Trophoblast cell (in vitro differentiated cells and primary cell): ENCODE data around the gene ADAMTS14.

Experiments used
- DNase-seq, 2 donors: peaks; one replicate each; pipeline ENCODE4 v3.0.0-alpha.2; 2016
- H2AFZ ChIP-seq: 2 replicates; pipeline ENCODE4 v1.6.1; 2013; ENCODE audit warnings: low read length, moderate library complexity, mild to moderate bottlenecking; ENCODE audit not compliant: insufficient read depth, poor library complexity
- H2AK5ac ChIP-seq: 2 replicates; pipeline ENCODE4 v1.6.1; 2013; ENCODE audit warnings: mild to moderate bottlenecking, low read length
- H2BK120ac ChIP-seq: 2 replicates; pipeline ENCODE4 v1.6.1; 2013; ENCODE audit warnings: low read length, mild to moderate bottlenecking, moderate library complexity; ENCODE audit not compliant: insufficient read depth, poor library complexity
- H2BK12ac ChIP-seq: 2 replicates; pipeline ENCODE4 v1.6.1; 2013; ENCODE audit warnings: mild to moderate bottlenecking, low read length, moderate library complexity
- H2BK5ac ChIP-seq: 2 replicates; pipeline ENCODE4 v1.6.1; 2013; ENCODE audit warnings: low read length, low read depth, moderate library complexity, mild to moderate bottlenecking; ENCODE audit not compliant: poor library complexity
- H3K14ac ChIP-seq: 2 replicates; pipeline ENCODE4 v1.6.1; 2013; ENCODE audit warnings: mild to moderate bottlenecking, low read length
- H3K18ac ChIP-seq: 2 replicates; pipeline ENCODE4 v1.6.1; 2013; ENCODE audit warnings: mild to moderate bottlenecking, low read length
- H3K23ac ChIP-seq: 2 replicates; pipeline ENCODE4 v1.6.1; 2013; ENCODE audit warnings: low read length
- H3K27ac ChIP-seq: 2 replicates; pipeline ENCODE4 v1.5.1; 2013; ENCODE audit warnings: low read depth, mild to moderate bottlenecking, inconsistent platforms, low read length, moderate library complexity
- H3K27me3 ChIP-seq: 2 replicates; pipeline ENCODE4 v1.6.1; 2013; ENCODE audit warnings: inconsistent platforms, mild to moderate bottlenecking, low read length, moderate library complexity; ENCODE audit not compliant: insufficient read depth
- H3K36me3 ChIP-seq, 2 experiments: 1 replicate in 1 of 2; 2 replicates in 1 of 2; pipeline ENCODE4 v1.6.1; 2013; ENCODE audit warnings: low read length in 2 of 2, mild to moderate bottlenecking in 2 of 2, moderate library complexity in 1 of 2; ENCODE audit not compliant: insufficient read depth in 2 of 2, control insufficient read depth in 1 of 2
- H3K4ac ChIP-seq: 2 replicates; pipeline ENCODE4 v1.6.1; 2013; ENCODE audit warnings: low read depth, mild to moderate bottlenecking, low read length, moderate library complexity
- H3K4me1 ChIP-seq, 2 experiments: 1 replicate in 1 of 2; 2 replicates in 1 of 2; pipeline ENCODE4 v1.6.1; 2013; ENCODE audit warnings: low read length in 2 of 2, mild to moderate bottlenecking in 2 of 2, moderate library complexity in 1 of 2; ENCODE audit not compliant: insufficient read depth in 2 of 2, control insufficient read depth in 1 of 2
- H3K4me2 ChIP-seq: 2 replicates; pipeline ENCODE4 v1.6.1; 2013; ENCODE audit warnings: inconsistent platforms, mild to moderate bottlenecking, low read length, moderate library complexity
- H3K4me3 ChIP-seq: 2 replicates; pipeline ENCODE4 v1.5.1; 2013; ENCODE audit warnings: mild to moderate bottlenecking, low read depth, low read length, inconsistent platforms
- H3K79me1 ChIP-seq: one replicate; pipeline ENCODE4 v1.6.1; 2013; ENCODE audit warnings: low read length
- H3K79me2 ChIP-seq: 2 replicates; pipeline ENCODE4 v1.6.1; 2013; ENCODE audit warnings: low read length, mild to moderate bottlenecking; ENCODE audit not compliant: control insufficient read depth, insufficient read depth, poor library complexity
- H3K9ac ChIP-seq: 2 replicates; pipeline ENCODE4 v1.6.1; 2013; ENCODE audit warnings: mild to moderate bottlenecking, low read length
- H3K9me3 ChIP-seq: 2 replicates; pipeline ENCODE4 v1.6.1; 2013; ENCODE audit warnings: low read depth, mild to moderate bottlenecking, control low read depth, inconsistent platforms, low read length; ENCODE audit not compliant: insufficient read depth
- H4K12ac ChIP-seq: 2 replicates; pipeline ENCODE4 v1.6.1; 2013; ENCODE audit warnings: low read depth, mild to moderate bottlenecking, low read length, moderate library complexity
- H4K8ac ChIP-seq: 2 replicates; pipeline ENCODE4 v1.6.1; 2013; ENCODE audit warnings: low read depth, mild to moderate bottlenecking, low read length, moderate library complexity
- H4K91ac ChIP-seq: one replicate; pipeline ENCODE4 v1.6.1; 2013; ENCODE audit warnings: low read depth, mild to moderate bottlenecking, low read length, moderate library complexity
- WGBS: extraction: QIAGEN DNeasy Blood & Tissue Kit; methylation state at CpG from one replicate; pipeline ENCODE4 v1.1.7; 2013; ENCODE audit warnings: missing lambda C conversion rate; ENCODE audit not compliant: insufficient read length, insufficient coverage; ENCODE audit errors: extremely low coverage; 5-methylcytosine and 5-hydroxymethylcytosine counted together

Gene ADAMTS14

GRCh38 chr10:70674560-70675495 lies 2.5 kb downstream of the ADAMTS14 start:
- no peak overlapping the region for H2BK5ac ChIP-seq
- H3K4me1 ChIP-seq: peaks cover 0 to 6% of the 10 kb centered on the region in 2 experiments
- no peaks in the 10 kb centered on the region for H3K79me2 ChIP-seq
- no peak overlapping the region for H3K27ac ChIP-seq
- no peak overlapping the region for H3K14ac ChIP-seq
- no peaks in the 10 kb centered on the region for H3K79me1 ChIP-seq
- no peak overlapping the region for H4K91ac ChIP-seq
- H4K12ac ChIP-seq: no peak overlapping the region
- no peak overlapping the region for H2BK12ac ChIP-seq
- no peak overlapping the region for H3K4me3 ChIP-seq
- no peak overlapping the region for H3K4me2 ChIP-seq
- H3K9ac ChIP-seq: no peak overlapping the region
- H3K4ac ChIP-seq: no peak overlapping the region
- H3K18ac ChIP-seq: no peak overlapping the region
- no peak overlapping the region for H3K23ac ChIP-seq
- no peak overlapping the region for H2AFZ ChIP-seq
- no peaks in the 10 kb centered on the region for H3K36me3 ChIP-seq
- no peak overlapping the region for H2AK5ac ChIP-seq
- no CpG with 5 or more reads among the region's 24 CpGs for WGBS
- no peak overlapping the region for H2BK120ac ChIP-seq
- peaks cover 2% of the 10 kb centered on the region for H3K9me3 ChIP-seq
- peaks cover 19% of the 10 kb centered on the region for H3K27me3 ChIP-seq
- no peak for DNase-seq
- no peak overlapping the region for H4K8ac ChIP-seq

GRCh38 chr10:70675496-70676161 lies 3.3 kb downstream of the ADAMTS14 start:
- Histone ChIP-seq H3K27ac (no peak overlapping the region), H3K4me2 (no peak overlapping the region), H4K12ac (no peak overlapping the region), H3K23ac (no peak overlapping the region), H3K79me2 (no peaks in the 10 kb centered on the region), H2AK5ac (no peak overlapping the region), H3K4ac (no peak overlapping the region), H3K4me1 (peaks cover 0 to 6% of the 10 kb centered on the region in 2 experiments), H3K18ac (no peak overlapping the region), H2AFZ (no peak overlapping the region), H2BK12ac (no peak overlapping the region), H3K9me3 (peaks cover 2% of the 10 kb centered on the region), H3K4me3 (no peak overlapping the region), H3K79me1 (no peaks in the 10 kb centered on the region), H3K14ac (no peak overlapping the region), H4K91ac (no peak overlapping the region), H3K27me3 (peaks cover 19% of the 10 kb centered on the region), H3K36me3 (no peaks in the 10 kb centered on the region), H3K9ac (no peak overlapping the region), H4K8ac (no peak overlapping the region), H2BK5ac (no peak overlapping the region), H2BK120ac (no peak overlapping the region)
- DNase-seq: no peak
- no CpG with 5 or more reads among the region's 14 CpGs for WGBS

- no peak overlapping the region for H2AK5ac ChIP-seq
Measured at GRCh38 chr10:70676511-70676910, 4.2 kb downstream of the ADAMTS14 start.

GRCh38 chr10:70677016-70677415 lies 4.7 kb downstream of the ADAMTS14 start:
- WGBS: no CpG with 5 or more reads among the region's 5 CpGs
- Histone ChIP-seq H2BK5ac (no peak overlapping the region), H3K79me2 (no peaks in the 10 kb centered on the region), H3K27me3 (peaks cover 13% of the 10 kb centered on the region), H2AFZ (no peak overlapping the region), H3K23ac (no peak overlapping the region), H3K79me1 (no peaks in the 10 kb centered on the region), H3K14ac (no peak overlapping the region), H2AK5ac (no peak overlapping the region), H4K91ac (no peak overlapping the region), H2BK120ac (no peak overlapping the region), H3K9me3 (peaks cover 2% of the 10 kb centered on the region), H3K18ac (no peak overlapping the region), H3K9ac (no peak overlapping the region), H3K4me2 (no peak overlapping the region), H2BK12ac (no peak overlapping the region), H4K12ac (no peak overlapping the region), H3K4me1 (peaks cover 0 to 5% of the 10 kb centered on the region in 2 experiments), H3K27ac (no peak overlapping the region), H4K8ac (no peak overlapping the region), H3K4ac (no peak overlapping the region), H3K36me3 (no peaks in the 10 kb centered on the region), H3K4me3 (no peak overlapping the region)
- DNase-seq: no peak

More at GRCh38 chr10:70676511-70676910, 4.2 kb downstream of the ADAMTS14 start:
- no CpG with 5 or more reads among the region's 6 CpGs for WGBS
- Histone ChIP-seq H3K9ac (no peak overlapping the region), H3K27ac (no peak overlapping the region), H2BK120ac (no peak overlapping the region), H2BK5ac (no peak overlapping the region), H4K12ac (no peak overlapping the region), H3K4me3 (no peak overlapping the region), H3K4me1 (peaks cover 0 to 6% of the 10 kb centered on the region in 2 experiments), H3K36me3 (no peaks in the 10 kb centered on the region), H2AFZ (no peak overlapping the region), H3K23ac (no peak overlapping the region), H3K18ac (no peak overlapping the region), H3K79me1 (no peaks in the 10 kb centered on the region), H3K4ac (no peak overlapping the region), H3K4me2 (no peak overlapping the region), H4K8ac (no peak overlapping the region), H2BK12ac (no peak overlapping the region), H3K14ac (no peak overlapping the region), H3K9me3 (peaks cover 2% of the 10 kb centered on the region), H4K91ac (no peak overlapping the region), H3K79me2 (no peaks in the 10 kb centered on the region), H3K27me3 (peaks cover 18% of the 10 kb centered on the region)
- no peak for DNase-seq
